K562 (cell line): ENCODE results near the gene RWDD3. TPM values are rescaled to one million over a fixed set of nuclear protein-coding genes. Genes with fewer than 3 reads are reported as not detected.

Source experiments
- ATAC-seq: fragments of 200-7000 bp; cut with Tn5 transposase; 3 replicates; pipeline ENCODE4 v1.9.1; 2020; ENCODE audit warnings: moderate library complexity
- BruUV-seq: library from RNA; stranded (reverse); fragments of 400-500 nt; replicated peaks from 2 replicates; lab custom pipeline; 2021; lab: Mats Ljungman, UMichigan
- CTCF ChIA-PET: fragments of 300-600 bp; formaldehyde crosslinking; extraction: SDS; loops from one replicate; lab custom pipeline; 2021; ENCODE audit warnings: low intra/inter-chr PET ratio; lab: Yijun Ruan, JAX
- POLR2A ChIA-PET: fragments of 300-600, 350-650 bp; sonication (Branson Sonifier 250); formaldehyde crosslinking; extraction: SDS; loops from one replicate; lab custom pipeline; 2021; ENCODE audit warnings: antibody characterized with exemption, inconsistent platforms; lab: Yijun Ruan, JAX
- DNase-seq, 4 experiments: peaks; one replicate each; pipeline versions ENCODE4 v3.0.0 to v3.0.0-alpha.2; 2011 to 2018; ENCODE audit warnings: low spot score in 3 of 4, mixed read lengths in 3 of 4; ENCODE audit errors: extremely low read depth in 1 of 4
- FAIRE-seq: peaks from 2 replicates; lab custom pipeline; 2011; peaks lifted over from hg19 to GRCh38; lab: Jason Lieb, UNC
- H2AFZ ChIP-seq: 2 replicates; pipeline ENCODE4 v1.6.0; 2011; ENCODE audit warnings: low read depth, low read length, control low read depth, inconsistent platforms
- H3K27ac ChIP-seq: fragments of 200-600 bp; 3 replicates; pipeline ENCODE4 v1.8.0; 2011; ENCODE audit warnings: low read depth, mild to moderate bottlenecking, control low read depth, inconsistent platforms, low read length, moderate library complexity, mixed read lengths; ENCODE audit errors: extremely low read depth
- H3K27me3 ChIP-seq, 2 experiments: fragments of 300-600 bp in 1 of 2; 2 replicates in 1 of 2; 3 replicates in 1 of 2; pipeline versions ENCODE4 v1.6.0 to v1.8.0; 2011; ENCODE audit warnings: inconsistent platforms in 2 of 2, low read length in 2 of 2, mild to moderate bottlenecking in 1 of 2, mixed read lengths in 1 of 2, moderate library complexity in 1 of 2; ENCODE audit not compliant: control insufficient read depth in 2 of 2, insufficient read depth in 2 of 2
- H3K36me3 ChIP-seq: fragments of 300-600 bp; 3 replicates; pipeline ENCODE4 v1.8.0; 2011; ENCODE audit warnings: mild to moderate bottlenecking, low read length, inconsistent platforms; ENCODE audit not compliant: control insufficient read depth, insufficient read depth
- H3K4me1 ChIP-seq, 2 experiments: fragments of 200-600 bp in 1 of 2; replicated peaks in 1 of 2; 2 replicates in 1 of 2; 3 replicates in 1 of 2; pipeline versions ENCODE4 v1.5.1 to v1.8.0; 2011; ENCODE audit warnings: inconsistent platforms in 2 of 2, low read length in 2 of 2, mild to moderate bottlenecking in 1 of 2, mixed read lengths in 1 of 2, moderate library complexity in 1 of 2; ENCODE audit not compliant: control insufficient read depth in 2 of 2, insufficient read depth in 2 of 2
- H3K4me2 ChIP-seq: 2 replicates; pipeline ENCODE4 v1.6.1; 2011; ENCODE audit warnings: low read length, control low read depth, inconsistent platforms, mixed read lengths; ENCODE audit not compliant: insufficient read depth
- H3K4me3 ChIP-seq: fragments of 200-600 bp; sonication (generic), shearing (Covaris generic); 2 replicates; pipeline ENCODE4 v1.5.1; 2016; ENCODE audit warnings: control low read depth, inconsistent platforms
- H3K79me2 ChIP-seq: fragments of 200-600 bp; 3 replicates; pipeline ENCODE4 v1.8.0; 2011; ENCODE audit warnings: low read length, inconsistent platforms; ENCODE audit not compliant: control insufficient read depth, insufficient read depth
- H3K9ac ChIP-seq, 2 experiments: 2 replicates each; pipeline versions ENCODE4 v1.6.0 to v1.6.1; 2011; ENCODE audit warnings: low read depth in 2 of 2, low read length in 2 of 2, control low read depth in 1 of 2, inconsistent platforms in 1 of 2, mild to moderate bottlenecking in 1 of 2, mixed read lengths in 1 of 2; ENCODE audit not compliant: insufficient read depth in 1 of 2
- H3K9me1 ChIP-seq: one replicate; pipeline ENCODE4 v1.6.0; 2011; ENCODE audit warnings: inconsistent platforms, mild to moderate bottlenecking, low read length, moderate library complexity; ENCODE audit not compliant: control insufficient read depth, insufficient read depth
- H3K9me3 ChIP-seq: replicated peaks from 2 replicates; pipeline ENCODE4 v1.5.1; 2011; ENCODE audit warnings: low read depth, low read length, inconsistent platforms; ENCODE audit not compliant: control insufficient read depth, insufficient read depth
- H4K20me1 ChIP-seq: replicated peaks from 2 replicates; pipeline ENCODE4 v1.6.1; 2011; ENCODE audit warnings: low read length, inconsistent platforms, mixed read lengths; ENCODE audit not compliant: control insufficient read depth, insufficient read depth
- ELF4 ChIP-seq: fragments of 450-650 bp; formaldehyde crosslinking; IDR thresholded peaks from 2 replicates; pipeline ENCODE4 v1.4.0; 2022; ENCODE audit warnings: missing genetic modification characterization
- RCOR1 ChIP-seq, 2 experiments: IDR thresholded peaks; 2 replicates each; pipeline ENCODE4 v1.6.1; 2012; ENCODE audit warnings: low read depth in 2 of 2, low read length in 2 of 2, borderline replicate concordance in 1 of 2, improper control_type of control experiment in 1 of 2
- SIN3B ChIP-seq: fragments of 450-650 bp; IDR thresholded peaks from 2 replicates; pipeline ENCODE4 v1.6.1; 2017; ENCODE audit warnings: low read depth, mild to moderate bottlenecking, moderate library complexity
- U2AF1 ChIP-seq: fragments of 200-400 bp; formaldehyde crosslinking; optimal IDR thresholded peaks from 2 replicates; pipeline ENCODE3; 2017; ENCODE audit warnings: mild to moderate bottlenecking, low read depth, low read length, moderate library complexity
- ZNF316 ChIP-seq: fragments of 450-650 bp; IDR thresholded peaks from 2 replicates; pipeline ENCODE4 v1.6.1; 2016
- ZNF609 ChIP-seq: sonication (generic); formaldehyde crosslinking; IDR thresholded peaks from 2 replicates; pipeline ENCODE4 v1.8.1; 2023; ENCODE audit warnings: missing genetic modification reagents, mild to moderate bottlenecking, borderline replicate concordance
- WGBS: fragments of 100-300 bp; shearing (Covaris generic); methylation state at CpG from one replicate; pipeline ENCODE4 v1.1.6; 2016; ENCODE audit warnings: low coverage, mixed read lengths; ENCODE audit not compliant: insufficient coverage; ENCODE audit errors: missing lambda C conversion rate; 5-methylcytosine and 5-hydroxymethylcytosine counted together
- in situ Hi-C: fragments of 300-500 bp; cut with MboI; formaldehyde crosslinking; loops from 4 replicates; pipeline ENCODE4 v1.15.0; 2018; ENCODE audit warnings: inconsistent platforms, mixed read lengths
- intact Hi-C: fragments of 100-400 bp; cut with micrococcal nuclease; formaldehyde crosslinking; loops from 2 replicates; pipeline ENCODE4 v1.14.2; 2022
- polyA plus RNA-seq, 8 experiments: library from polyadenylated mRNA; depleted of rRNA in 4 of 8; stranded (reverse) in 5 of 8; unstranded in 3 of 8; fragments of >200 nt; fragmentation: Nextera tagmentation in 2 of 8; fragmentation: Illumina TruSeq in 1 of 8; extraction: Ambion mirVana in 2 of 8; extraction: Trizol in 1 of 8; gene quantifications; 2 replicates each; pipeline versions ENCODE4 v1.2.1 to v1.2.3, GENCODE V29; 2011 to 2014; ENCODE audit warnings: inconsistent platforms in 1 of 8, missing spikeins in 1 of 8
- total RNA-seq, 7 experiments: library from RNA; depleted of rRNA in 6 of 7; stranded (reverse); fragments of >200 nt in 6 of 7; fragmentation: Illumina TruSeq in 2 of 7; extraction: Trizol in 2 of 7; gene quantifications; 2 replicates each; pipeline versions ENCODE4 v1.2.1 to v1.2.3, GENCODE V29; 2011 to 2021; ENCODE audit warnings: low replicate concordance in 1 of 7
- TF ChIP-seq, protein P1 (sequence below): IDR thresholded peaks from 2 replicates; pipeline ENCODE4 v1.6.1; 2012; ENCODE audit warnings: low read depth, low read length, improper control_type of control experiment, borderline replicate concordance

RWDD3 gene
- total and polyA plus RNA-seq, 9 of the 15 experiments (the other 6 are each of a cell fraction or from before 2014, with no cell fraction given): 21.6 to 65.0 (median 34.9) TPM

GRCh38 chr1:95219407-95219806, 14.6 kb upstream of the RWDD3 start:
- H3K27ac ChIP-seq: no peak overlapping the region
- no TSS peak for BruUV-seq
- H4K20me1 ChIP-seq: no peaks in the 10 kb centered on the region
- H3K9me1 ChIP-seq: no peaks in the 10 kb centered on the region
- TF ChIP-seq SIN3B (no peak), ZNF316 (peak; percentile 40; the same call in 1 of the 2 replicates)
- TF ChIP-seq, all 486 proteins: peak for 1
- in situ Hi-C loops: no loop called here
- H3K4me3 ChIP-seq: no peak overlapping the region
- POLR2A ChIA-PET: interaction anchor here (0.6 kb wide), 1 partner anchor 43 kb away, joined by 3 read pairs; no protein-coding TSS in a partner anchor
- CTCF ChIA-PET: no interaction called here
- H3K27me3 ChIP-seq: no peaks in the 10 kb centered on the region
- WGBS: 72% methylated on average over 4 of the region's 4 CpGs
- H3K9me3 ChIP-seq: no peaks in the 10 kb centered on the region
- no peak overlapping the region for H3K9ac ChIP-seq
- H3K36me3 ChIP-seq: no peaks in the 10 kb centered on the region
- ATAC-seq (no peak), FAIRE-seq (no peak), DNase-seq (no peak)
- H3K79me2 ChIP-seq: no peaks in the 10 kb centered on the region
- no peaks in the 10 kb centered on the region; a peak in 2 of 5 replicates for H3K4me1 ChIP-seq
- intact Hi-C loops: no loop called here
- no peak overlapping the region for H3K4me2 ChIP-seq
- no peak overlapping the region for H2AFZ ChIP-seq

DNA sequence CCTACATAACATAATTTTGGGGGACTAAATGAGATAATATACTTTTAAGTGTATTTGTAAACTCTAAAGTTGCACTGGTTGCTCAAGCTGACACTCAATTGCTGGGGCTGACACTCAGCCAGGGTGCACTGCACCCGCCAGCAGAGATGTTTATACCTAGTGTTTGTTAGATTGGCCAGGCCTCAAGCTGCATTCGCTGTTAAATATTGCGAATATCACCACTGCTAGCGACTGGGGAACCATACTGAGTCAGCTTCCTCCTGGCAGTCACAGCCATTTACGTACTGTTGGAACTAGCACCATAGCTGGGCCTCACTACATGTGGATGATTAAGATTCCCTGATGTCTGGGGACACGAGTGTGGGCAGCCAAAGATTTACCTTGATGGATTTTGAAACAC, 12.7 kb upstream of the RWDD3 start:
- no peak overlapping the region for H3K4me3 ChIP-seq
- no TSS peak for BruUV-seq
- ATAC-seq (no peak), FAIRE-seq (peak; percentile 6), DNase-seq (no peak)
- no peaks in the 10 kb centered on the region for H3K9me1 ChIP-seq
- H3K4me2 ChIP-seq: no peak overlapping the region
- H4K20me1 ChIP-seq: no peaks in the 10 kb centered on the region
- ChIA-PET CTCF (no interaction called here), POLR2A (interaction anchor here (0.7 to 1.2 kb wide), 2 partner anchors 14 to 206 kb away, joined by 3 read pairs; no protein-coding TSS in a partner anchor)
- TF ChIP-seq ZNF609 (CRISPR knock-in tag) (no peak), RCOR1 (IDR thresholded peaks at IDR 0.05; ENCODE audit: borderline replicate concordance in 1 of 2, low read depth in 2 of 2, low read length in 2 of 2) (no peak), ELF4 (CRISPR knock-in tag) (no peak), U2AF1 (no peak)
- TF ChIP-seq, protein P1, sequence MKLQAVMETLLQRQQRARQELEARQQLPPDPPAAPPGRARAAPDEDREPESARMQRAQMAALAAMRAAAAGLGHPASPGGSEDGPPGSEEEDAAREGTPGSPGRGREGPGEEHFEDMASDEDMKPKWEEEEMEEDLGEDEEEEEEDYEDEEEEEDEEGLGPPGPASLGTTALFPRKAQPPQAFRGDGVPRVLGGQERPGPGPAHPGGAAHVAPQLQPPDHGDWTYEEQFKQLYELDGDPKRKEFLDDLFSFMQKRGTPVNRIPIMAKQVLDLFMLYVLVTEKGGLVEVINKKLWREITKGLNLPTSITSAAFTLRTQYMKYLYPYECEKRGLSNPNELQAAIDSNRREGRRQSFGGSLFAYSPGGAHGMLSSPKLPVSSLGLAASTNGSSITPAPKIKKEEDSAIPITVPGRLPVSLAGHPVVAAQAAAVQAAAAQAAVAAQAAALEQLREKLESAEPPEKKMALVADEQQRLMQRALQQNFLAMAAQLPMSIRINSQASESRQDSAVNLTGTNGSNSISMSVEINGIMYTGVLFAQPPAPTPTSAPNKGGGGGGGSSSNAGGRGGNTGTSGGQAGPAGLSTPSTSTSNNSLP: no peak
- 61% methylated on average over 6 of the region's 6 CpGs for WGBS
- H3K9ac ChIP-seq: no peak overlapping the region
- no peak overlapping the region for H2AFZ ChIP-seq
- intact Hi-C loops: no loop called here
- H3K27ac ChIP-seq: no peak overlapping the region
- H3K27me3 ChIP-seq: no peaks in the 10 kb centered on the region
- H3K4me1 ChIP-seq: no peaks in the 10 kb centered on the region; a peak in 2 of 5 replicates
- H3K9me3 ChIP-seq: no peaks in the 10 kb centered on the region
- no peaks in the 10 kb centered on the region for H3K79me2 ChIP-seq
- in situ Hi-C loops: no loop called here
- no peaks in the 10 kb centered on the region for H3K36me3 ChIP-seq
